ENCODE data around the gene DBP. TPM values are rescaled to one million over a fixed set of nuclear protein-coding genes. Genes with fewer than 3 reads are reported as not detected.

DBP gene
- total RNA-seq, 1 donor from 2014 or later: 8.7 TPM

DNA sequence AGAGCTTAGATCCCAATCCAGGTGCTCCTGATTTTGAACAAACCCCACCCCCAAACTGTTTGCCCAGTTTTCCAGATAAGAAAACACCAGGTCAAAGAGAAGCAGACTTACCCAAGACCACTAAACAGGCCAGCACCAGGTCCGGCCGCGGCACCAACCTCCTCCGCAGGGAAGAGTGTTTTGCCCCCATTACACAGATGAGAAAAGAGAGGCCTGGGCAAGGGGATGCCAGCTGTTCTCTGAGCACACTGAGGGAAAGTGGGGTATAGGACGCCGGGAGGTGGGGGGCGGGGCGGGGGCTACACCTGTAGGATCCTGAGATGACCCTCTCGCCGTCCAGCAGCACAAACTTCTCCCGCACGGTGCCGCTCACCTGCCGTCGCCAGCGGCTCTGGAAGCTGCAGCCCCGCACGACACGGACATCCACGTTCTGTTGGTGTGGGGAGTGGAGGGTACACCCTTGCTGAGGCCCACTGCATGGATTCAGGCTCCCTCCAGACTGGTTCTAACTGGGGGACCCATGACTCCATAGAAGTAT is 27.5 kb downstream of the DBP start:
- DNase-seq: no peak

DNA sequence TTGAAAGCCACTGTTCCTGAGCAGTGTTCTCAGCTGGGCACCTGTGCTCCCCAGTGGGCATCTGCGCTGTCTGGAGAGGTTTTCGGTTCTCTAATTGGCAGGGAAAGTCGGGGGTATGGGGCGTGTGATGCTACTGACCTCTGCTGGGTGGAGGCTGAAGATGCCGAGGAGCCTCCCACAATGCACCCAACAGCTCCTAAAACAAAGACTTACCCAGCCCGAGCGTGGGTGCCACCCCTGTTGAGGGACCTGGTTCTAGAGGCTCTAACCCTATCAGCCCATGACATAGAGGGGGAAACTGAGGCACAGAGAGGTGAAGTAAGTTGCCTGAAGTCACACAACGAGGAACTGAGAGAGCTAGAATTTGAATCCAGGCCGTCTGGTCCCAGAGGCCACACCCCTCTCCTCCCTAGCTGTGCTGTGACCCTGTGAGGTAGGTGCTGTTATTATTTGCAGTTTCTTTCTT is 28.3 kb downstream of the DBP start:
- DNase-seq: peak; percentile 53

GRCh38 chr19:48607359-48607755 is 29.8 kb downstream of the DBP start:
- no peak for DNase-seq

DNA sequence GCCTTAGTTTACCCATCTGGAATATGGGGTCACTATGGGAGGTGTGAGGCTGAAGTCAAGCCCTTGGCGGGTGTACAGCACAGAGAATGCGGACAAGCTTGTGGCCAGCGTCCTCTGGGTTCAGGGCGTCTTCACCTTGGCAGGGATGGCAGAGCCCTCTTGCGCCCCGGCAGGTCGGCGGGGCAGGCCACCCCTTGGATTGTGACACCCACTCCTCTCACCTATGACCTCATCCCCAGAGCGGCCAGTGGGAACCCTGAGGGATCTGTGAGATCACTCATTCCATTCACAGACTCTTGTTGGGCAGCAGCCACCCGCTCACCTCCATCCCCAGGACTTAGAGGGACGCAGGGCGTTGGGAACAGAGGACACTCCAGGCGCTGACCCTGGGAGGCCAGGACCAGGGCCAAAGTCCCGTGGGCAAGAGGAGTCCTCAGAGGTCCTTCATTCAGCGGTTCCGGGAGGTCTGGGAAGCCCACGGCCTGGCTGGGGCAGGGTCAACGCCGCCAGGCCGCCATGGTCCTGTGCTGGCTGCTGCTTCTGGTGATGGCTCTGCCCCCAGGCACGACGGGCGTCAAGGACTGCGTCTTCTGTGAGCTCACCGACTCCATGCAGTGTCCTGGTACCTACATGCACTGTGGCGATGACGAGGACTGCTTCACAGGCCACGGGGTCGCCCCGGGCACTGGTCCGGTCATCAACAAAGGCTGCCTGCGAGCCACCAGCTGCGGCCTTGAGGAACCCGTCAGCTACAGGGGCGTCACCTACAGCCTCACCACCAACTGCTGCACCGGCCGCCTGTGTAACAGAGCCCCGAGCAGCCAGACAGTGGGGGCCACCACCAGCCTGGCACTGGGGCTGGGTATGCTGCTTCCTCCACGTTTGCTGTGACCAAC is 30.5 kb downstream of the DBP start, which contains the start of gene SPACA4:
TSS of gene SPACA4 (plus strand) at position 280 of the 896 bp plus-strand sequence. CDS start at position 517, 237 bp downstream.
- no peak for DNase-seq

- DNase-seq: no peak
These were observed 33.3 kb downstream of the DBP start for GRCh38 chr19:48603850-48604249.

- no peak for DNase-seq
These were observed 33.7 kb downstream of the DBP start for GRCh38 chr19:48603449-48603848.

- DNase-seq: no peak
These were observed 34.2 kb downstream of the DBP start for GRCh38 chr19:48603001-48603400.

DNA sequence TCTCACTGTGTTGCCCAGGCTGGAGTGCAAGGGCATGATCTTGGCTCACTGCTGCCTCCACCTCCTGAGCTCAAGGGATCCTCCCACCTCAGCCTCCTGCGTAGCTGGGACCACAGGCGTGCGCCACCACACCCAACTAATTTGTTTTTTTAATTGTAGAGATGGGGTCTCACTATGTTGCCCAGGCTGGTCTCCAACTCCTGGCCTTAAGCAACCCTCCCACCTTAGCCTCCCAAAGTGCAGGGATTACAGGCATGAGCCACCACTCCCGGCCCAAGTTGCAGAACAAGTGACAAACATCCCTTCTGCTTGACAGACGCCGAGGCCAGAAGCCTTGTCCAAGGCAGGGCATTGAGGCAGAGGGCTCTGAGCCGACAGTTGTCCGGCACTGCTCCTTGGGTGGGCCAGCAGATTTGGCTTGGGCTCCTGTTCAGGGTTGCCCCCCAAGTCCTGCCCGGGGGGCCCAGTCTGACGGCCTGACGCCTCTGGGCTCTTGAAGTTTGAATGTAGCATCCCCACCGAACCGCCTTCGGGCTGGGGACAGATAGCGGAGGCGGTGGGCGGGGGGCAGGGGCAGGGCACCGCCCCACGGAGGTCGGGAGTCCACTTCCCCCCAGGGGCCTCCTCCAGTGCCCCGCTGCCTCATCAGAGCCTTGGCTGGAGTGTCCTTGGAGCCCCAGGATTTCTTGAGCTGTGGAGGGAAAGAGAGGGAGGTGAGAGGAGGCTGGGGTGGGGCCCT is 36.3 kb downstream of the DBP start:
- no peak for DNase-seq

DNA sequence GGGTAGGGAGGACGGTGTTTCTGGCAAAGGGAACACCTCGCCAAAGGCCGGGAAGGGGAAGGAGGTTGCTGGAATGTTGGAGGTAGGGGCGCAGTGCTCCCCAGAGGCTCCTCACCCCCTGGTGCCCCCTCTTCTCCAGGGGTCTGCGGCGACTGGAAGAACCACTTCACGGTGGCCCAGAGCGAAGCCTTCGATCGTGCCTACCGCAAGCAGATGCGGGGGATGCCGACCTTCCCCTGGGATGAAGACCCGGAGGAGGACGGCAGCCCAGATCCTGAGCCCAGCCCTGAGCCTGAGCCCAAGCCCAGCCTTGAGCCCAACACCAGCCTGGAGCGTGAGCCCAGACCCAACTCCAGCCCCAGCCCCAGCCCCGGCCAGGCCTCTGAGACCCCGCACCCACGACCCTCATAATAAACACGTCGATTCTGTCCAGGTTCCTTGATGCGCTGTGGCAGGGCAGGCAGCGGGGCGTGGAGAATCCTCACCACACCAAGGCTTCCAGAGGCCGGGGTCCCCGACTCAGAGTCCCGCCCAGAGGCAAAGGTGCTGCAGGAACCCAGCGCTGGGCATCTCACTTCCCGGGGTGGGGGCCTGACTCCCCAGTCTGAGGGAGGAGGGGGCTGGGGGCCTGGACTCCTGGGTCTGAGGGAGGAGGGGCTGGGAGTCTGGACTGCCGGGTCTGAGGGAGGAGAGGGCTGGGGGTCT is 38.0 kb downstream of the DBP start:
- DNase-seq: no peak

GRCh38 chr19:48596679-48597465 is 40.3 kb downstream of the DBP start:
- DNase-seq: no peak

DNA sequence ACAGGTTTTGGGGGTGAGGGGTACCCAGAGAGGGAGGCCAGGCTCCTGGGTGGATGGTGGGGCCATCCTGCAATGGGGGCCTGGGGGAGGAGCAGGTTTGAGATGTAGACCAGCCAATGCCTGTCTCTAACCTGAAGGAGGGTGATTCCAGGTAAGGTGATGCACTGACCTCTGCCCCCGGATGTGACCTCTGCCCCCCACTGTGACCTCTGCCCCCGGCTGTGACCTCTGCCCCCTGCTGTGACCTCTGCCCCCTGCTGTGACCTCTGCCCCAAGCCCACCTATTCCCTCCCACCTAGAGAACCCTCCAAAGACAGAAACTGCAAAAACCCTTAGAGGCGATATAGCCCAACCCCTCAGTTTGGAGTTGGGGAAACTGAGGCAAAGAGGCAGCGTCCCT is 40.9 kb downstream of the DBP start:
- no peak for DNase-seq

GRCh38 chr19:48595833-48596232 is 41.3 kb downstream of the DBP start:
- DNase-seq: no peak

GRCh38 chr19:48595171-48595570 is 42.0 kb downstream of the DBP start:
- DNase-seq: no peak

DNA sequence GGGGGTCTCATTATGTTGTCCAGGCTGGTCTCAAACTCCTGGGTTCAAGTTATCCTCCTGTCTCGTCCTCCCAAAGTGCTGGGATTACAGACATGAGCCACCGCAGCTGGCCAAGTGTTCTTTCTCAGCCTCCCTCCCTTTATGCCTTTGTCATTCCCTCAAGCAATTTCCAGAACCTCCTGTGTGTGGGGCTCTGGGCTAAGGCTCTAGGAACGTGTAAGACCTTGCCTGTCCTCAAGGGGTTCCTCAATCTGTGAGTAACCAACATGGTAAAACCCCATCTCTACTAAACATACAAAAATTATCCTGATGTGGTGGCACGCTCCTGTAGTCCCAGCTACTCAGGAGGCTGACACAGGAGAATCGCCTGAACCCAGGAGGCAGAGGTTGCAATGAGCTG is 46.2 kb downstream of the DBP start:
- no peak for DNase-seq

DNA sequence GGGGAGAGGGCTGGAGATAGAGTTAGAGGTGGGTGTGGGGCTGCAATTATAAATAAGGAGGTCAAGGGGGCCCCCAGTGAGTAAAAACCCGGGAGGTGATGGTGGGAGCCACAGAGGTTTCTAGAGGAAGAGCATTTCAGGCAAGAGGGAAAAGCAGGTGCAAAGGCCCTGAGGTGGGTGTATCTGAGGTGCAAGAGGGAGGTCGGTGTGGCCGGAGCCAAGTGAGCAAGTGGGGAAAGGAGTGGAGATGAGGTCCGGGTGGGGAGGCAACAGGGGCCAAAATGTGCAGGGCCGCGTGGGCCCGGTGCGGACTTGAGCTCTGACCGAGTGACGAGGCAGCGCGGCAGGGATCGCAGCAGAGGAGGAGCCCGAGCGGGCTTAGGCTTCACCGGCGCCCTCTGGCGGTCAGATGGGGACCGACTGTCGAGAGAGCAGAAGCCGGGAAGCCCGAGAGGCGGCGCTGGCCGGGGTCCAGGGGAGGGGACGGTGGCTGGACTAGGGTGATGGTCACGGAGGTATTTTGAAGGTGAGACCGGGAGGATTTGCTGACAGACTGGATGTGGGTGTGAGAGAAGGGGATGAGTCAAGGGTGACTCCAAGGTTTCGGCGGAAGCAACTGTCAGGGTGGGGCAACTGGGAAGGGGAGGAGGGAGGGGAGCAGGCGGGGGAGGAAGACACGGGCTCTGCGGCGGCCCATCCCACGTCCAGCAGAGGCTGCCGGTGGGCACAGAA is 48.3 kb downstream of the DBP start:
- peak; percentile 92 for DNase-seq

GRCh38 chr19:48587387-48587786 is 49.8 kb downstream of the DBP start:
- no peak for DNase-seq

GRCh38 chr19:48582168-48582567 is 55.0 kb downstream of the DBP start:
- DNase-seq: no peak

Measured in tongue (tissue), 2 donors.